ENCODE measurements around the gene DOCK2.
"Not testable (repeated sequence)": the region's sequence is repeated elsewhere in the genome, so short reads cannot be mapped to it uniquely, and the experiment has no call there.

Gene DOCK2

DNA sequence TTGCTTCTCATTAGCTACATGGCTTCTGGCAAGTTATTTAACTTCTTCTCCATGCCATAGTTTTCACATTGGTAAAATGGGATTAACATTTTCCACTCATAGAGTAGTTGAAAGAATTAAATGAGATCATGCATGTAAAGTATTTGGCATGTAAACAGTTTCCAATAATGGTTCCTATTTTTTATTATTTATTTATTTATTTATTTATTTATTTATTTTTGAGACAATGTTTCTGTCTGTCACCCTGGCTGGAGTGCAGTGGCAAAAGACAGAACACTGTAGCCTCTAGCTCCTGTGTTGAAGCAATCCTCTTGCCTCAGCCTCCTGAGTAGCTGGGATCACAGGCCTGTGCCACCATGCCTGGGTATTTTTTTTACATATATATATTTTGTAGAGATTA, 117.7 kb downstream of the DOCK2 start:
- no peak overlapping the region for H3K9ac ChIP-seq (ENCODE audit: low read length in 2 of 2)
- H3K9me3 ChIP-seq (ENCODE audit: control insufficient read depth in 2 of 2, low read length in 2 of 2): no peaks in the 10 kb centered on the region
- H3K36me3 ChIP-seq (ENCODE audit: control insufficient read depth in 2 of 2, insufficient read depth in 2 of 2, low read length in 2 of 2): no peaks in the 10 kb centered on the region
- no peak overlapping the region for H3K27ac ChIP-seq (ENCODE audit: low read length)
- no peaks in the 10 kb centered on the region for H3K4me1 ChIP-seq (ENCODE audit: control insufficient read depth, insufficient read depth, low read length)
- H3K4me3 ChIP-seq (ENCODE audit: low read length in 2 of 2): no peak overlapping the region
- H3K27me3 ChIP-seq (ENCODE audit: control insufficient read depth in 1 of 2, insufficient read depth in 2 of 2, low read length in 2 of 2): no peaks in the 10 kb centered on the region

DNA sequence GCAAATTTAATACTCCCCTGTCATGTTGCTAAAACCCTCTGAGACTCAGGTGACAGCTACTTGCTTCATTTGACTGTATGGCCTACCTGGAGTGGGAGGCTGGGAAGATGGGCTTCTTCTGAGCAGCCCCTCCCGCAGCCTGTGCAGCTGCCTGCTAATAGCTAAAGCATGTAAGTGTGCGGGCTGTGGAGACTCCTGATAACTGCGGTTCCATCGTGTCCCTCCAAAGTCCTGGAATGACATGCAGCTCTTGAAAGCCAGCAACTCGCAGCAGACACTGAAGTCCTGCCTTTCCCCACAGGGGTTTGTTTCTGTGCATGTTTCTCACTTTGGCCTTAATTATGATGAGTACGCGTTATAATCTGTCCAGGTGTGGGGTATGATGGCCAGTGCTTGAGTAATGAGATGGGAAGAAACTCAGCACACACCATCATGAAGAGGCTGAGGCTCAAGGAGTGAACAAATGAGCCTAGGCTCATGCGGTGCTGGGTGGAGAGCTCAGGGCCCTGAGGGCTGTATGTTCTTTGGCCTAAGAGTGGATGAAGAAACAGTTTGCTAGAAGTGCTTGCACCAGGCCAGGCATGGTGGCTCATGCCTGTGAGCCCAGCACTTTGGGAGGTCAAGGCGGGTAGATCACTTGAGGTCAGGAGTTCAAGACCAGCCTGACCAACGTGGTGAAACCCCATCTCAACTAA, 119.1 kb downstream of the DOCK2 start:
- Histone ChIP-seq H3K36me3 (ENCODE audit: control insufficient read depth in 2 of 2, insufficient read depth in 2 of 2, low read length in 2 of 2) (no peaks in the 10 kb centered on the region), H3K27me3 (ENCODE audit: control insufficient read depth in 1 of 2, insufficient read depth in 2 of 2, low read length in 2 of 2) (no peaks in the 10 kb centered on the region), H3K4me3 (ENCODE audit: low read length in 2 of 2) (no peak overlapping the region), H3K9ac (ENCODE audit: low read length in 2 of 2) (no peak overlapping the region), H3K9me3 (ENCODE audit: control insufficient read depth in 2 of 2, low read length in 2 of 2) (no peaks in the 10 kb centered on the region), H3K27ac (ENCODE audit: low read length) (no peak overlapping the region), H3K4me1 (ENCODE audit: control insufficient read depth, insufficient read depth, low read length) (no peaks in the 10 kb centered on the region)

DNA sequence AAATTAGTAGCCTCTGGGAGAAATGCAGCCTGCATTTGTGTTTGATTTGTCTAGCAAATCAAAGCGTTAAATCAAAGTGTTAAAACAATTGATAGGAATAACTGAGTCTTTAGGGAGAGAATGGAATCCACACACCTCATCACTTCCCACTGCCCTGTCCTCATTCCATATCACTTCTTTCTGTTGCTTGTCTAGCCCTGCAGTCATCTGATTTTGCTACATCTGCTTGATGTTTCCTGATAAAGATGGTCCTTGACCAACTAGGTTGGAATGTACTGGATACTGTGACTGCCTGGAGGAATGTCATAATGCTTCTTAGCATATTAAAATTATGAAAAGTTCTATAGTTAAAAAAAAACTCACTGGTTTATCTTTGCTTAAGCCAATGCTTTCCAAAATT, 119.9 kb downstream of the DOCK2 start:
- Histone ChIP-seq H3K4me1 (ENCODE audit: control insufficient read depth, insufficient read depth, low read length) (no peaks in the 10 kb centered on the region), H3K9me3 (ENCODE audit: control insufficient read depth in 2 of 2, low read length in 2 of 2) (no peaks in the 10 kb centered on the region), H3K27me3 (ENCODE audit: control insufficient read depth in 1 of 2, insufficient read depth in 2 of 2, low read length in 2 of 2) (peaks cover 0 to under 1% of the 10 kb centered on the region in 2 donors), H3K4me3 (ENCODE audit: low read length in 2 of 2) (no peak overlapping the region), H3K9ac (ENCODE audit: low read length in 2 of 2) (no peak overlapping the region), H3K27ac (ENCODE audit: low read length) (no peak overlapping the region), H3K36me3 (ENCODE audit: control insufficient read depth in 2 of 2, insufficient read depth in 2 of 2, low read length in 2 of 2) (no peaks in the 10 kb centered on the region)

DNA sequence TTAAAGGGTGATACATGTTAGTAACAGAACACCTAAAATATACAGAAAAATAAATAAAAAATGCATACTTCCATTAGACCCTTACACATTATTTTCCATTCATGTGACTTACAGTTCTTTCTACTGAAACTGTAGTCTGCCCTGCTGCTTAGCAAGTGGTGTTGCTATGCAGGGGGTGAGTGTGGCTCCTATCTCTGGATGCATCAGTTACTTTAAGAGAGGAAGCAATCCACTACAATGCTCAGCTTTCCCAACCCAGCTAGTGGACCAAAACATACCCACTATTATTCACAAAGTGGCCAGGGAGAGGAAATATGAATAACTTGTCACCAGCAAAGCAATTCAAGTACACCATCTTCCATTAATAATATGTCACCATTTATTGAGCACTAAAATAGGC, 121.8 kb downstream of the DOCK2 start:
- Histone ChIP-seq H3K9ac (ENCODE audit: low read length in 2 of 2) (no peak overlapping the region), H3K4me1 (ENCODE audit: control insufficient read depth, insufficient read depth, low read length) (no peaks in the 10 kb centered on the region), H3K36me3 (ENCODE audit: control insufficient read depth in 2 of 2, insufficient read depth in 2 of 2, low read length in 2 of 2) (no peaks in the 10 kb centered on the region), H3K27me3 (ENCODE audit: control insufficient read depth in 1 of 2, insufficient read depth in 2 of 2, low read length in 2 of 2) (peaks cover 0 to 2% of the 10 kb centered on the region in 2 donors), H3K27ac (ENCODE audit: low read length) (no peak overlapping the region), H3K4me3 (ENCODE audit: low read length in 2 of 2) (no peak overlapping the region), H3K9me3 (ENCODE audit: control insufficient read depth in 2 of 2, low read length in 2 of 2) (no peaks in the 10 kb centered on the region)

DNA sequence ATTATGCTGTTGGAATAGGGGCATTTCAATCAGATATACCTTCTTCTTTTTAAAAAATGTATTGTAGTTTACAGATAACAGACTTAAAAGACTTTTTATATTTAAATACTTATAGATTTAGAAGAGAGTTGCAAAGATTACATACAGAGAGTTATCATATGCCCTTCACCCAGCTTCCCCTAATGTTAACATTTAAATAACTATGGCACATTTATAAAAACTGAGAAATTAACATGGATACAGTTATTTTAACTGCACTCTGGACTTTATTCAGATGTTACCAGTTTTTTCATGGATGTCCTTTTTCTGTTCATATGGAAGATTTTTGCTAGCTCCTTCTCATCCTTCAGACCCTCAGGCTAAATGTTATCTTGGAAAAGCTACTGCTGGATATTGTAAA, 123.2 kb downstream of the DOCK2 start:
- Histone ChIP-seq H3K4me3 (ENCODE audit: low read length in 2 of 2) (no peak overlapping the region), H3K9me3 (ENCODE audit: control insufficient read depth in 2 of 2, low read length in 2 of 2) (no peaks in the 10 kb centered on the region), H3K9ac (ENCODE audit: low read length in 2 of 2) (no peak overlapping the region), H3K4me1 (ENCODE audit: control insufficient read depth, insufficient read depth, low read length) (no peaks in the 10 kb centered on the region), H3K27ac (ENCODE audit: low read length) (no peak overlapping the region), H3K27me3 (ENCODE audit: control insufficient read depth in 1 of 2, insufficient read depth in 2 of 2, low read length in 2 of 2) (peaks cover 0 to 2% of the 10 kb centered on the region in 2 donors), H3K36me3 (ENCODE audit: control insufficient read depth in 2 of 2, insufficient read depth in 2 of 2, low read length in 2 of 2) (no peaks in the 10 kb centered on the region)

DNA sequence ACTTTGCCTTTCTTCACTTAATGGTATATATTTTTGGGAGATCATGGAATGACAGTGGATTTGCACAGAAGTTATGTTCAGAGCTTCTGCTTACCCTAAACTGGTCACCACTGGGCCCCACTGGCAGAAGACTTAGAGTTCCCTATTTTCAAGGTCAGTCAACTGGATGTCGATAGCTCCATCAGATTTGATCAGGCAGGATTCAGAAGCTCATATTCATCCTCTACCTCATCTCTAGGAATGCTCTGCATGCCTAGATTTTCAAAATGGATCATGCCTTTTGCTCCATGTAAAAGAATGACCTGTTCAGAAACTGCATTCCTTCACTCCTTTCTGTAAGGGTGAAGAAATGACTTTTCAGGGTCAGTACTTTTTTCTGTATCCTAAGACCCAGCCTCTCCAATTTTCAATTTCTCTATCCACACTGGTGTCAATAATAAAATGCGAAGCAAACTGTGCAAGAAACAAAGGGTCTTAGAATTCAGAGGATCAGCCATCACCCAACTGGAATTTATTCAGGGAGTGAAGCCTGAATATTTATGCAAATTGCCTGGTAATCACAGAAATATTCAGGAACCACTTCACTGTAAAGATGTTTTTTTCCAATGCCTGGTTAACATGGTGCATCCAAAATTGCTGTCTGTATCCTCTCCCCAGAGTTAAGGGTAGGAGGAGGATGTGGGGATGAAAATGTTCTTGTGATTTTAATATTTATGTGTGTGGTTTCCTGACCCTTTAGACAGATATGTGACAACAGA, 125.4 kb downstream of the DOCK2 start:
- no peaks in the 10 kb centered on the region for H3K36me3 ChIP-seq (ENCODE audit: control insufficient read depth in 2 of 2, insufficient read depth in 2 of 2, low read length in 2 of 2)
- no peak overlapping the region for H3K27ac ChIP-seq (ENCODE audit: low read length)

DNA sequence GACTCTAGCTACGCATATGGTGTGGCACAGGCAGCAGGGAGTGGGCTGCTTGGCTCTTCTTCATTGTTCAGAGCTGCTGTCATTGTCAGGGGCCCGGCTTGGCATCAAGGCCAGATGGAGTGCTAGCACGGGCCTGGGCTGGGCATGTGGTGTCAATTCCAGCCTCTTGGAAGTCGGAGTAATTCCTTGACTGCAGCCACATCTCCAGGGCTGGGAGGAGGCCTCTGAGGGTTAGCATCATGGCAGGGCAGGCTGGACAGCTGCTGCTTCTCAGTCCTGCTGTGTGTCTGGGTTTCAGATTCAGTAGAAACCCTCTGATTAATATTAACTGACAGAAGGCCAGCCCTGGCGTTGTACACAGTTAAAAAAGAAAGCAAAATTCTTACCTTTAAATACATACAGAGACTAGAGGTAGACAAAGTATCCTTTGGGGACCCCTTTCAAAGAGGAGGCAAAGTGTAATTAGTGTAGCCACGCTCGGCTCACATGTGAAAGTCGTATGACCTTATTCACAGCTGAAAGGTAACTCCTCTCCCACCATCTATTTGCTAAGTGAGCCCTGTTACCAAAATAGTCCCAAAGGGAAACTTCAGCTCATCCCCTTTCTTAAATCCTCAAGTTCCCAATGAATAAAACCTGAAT, 126.4 kb downstream of the DOCK2 start:
- H3K9me3 ChIP-seq (ENCODE audit: control insufficient read depth in 2 of 2, low read length in 2 of 2): no peaks in the 10 kb centered on the region
- H3K36me3 ChIP-seq (ENCODE audit: control insufficient read depth in 2 of 2, insufficient read depth in 2 of 2, low read length in 2 of 2): no peaks in the 10 kb centered on the region
- no peak overlapping the region for H3K27ac ChIP-seq (ENCODE audit: low read length)
- H3K4me3 ChIP-seq (ENCODE audit: low read length in 2 of 2): no peak overlapping the region
- H3K27me3 ChIP-seq (ENCODE audit: control insufficient read depth in 1 of 2, insufficient read depth in 2 of 2, low read length in 2 of 2): peaks cover 0 to 2% of the 10 kb centered on the region in 2 donors
- H3K4me1 ChIP-seq (ENCODE audit: control insufficient read depth, insufficient read depth, low read length): no peaks in the 10 kb centered on the region
- no peak overlapping the region for H3K9ac ChIP-seq (ENCODE audit: low read length in 2 of 2)

More for the DNA sequence above, 125.4 kb downstream of the DOCK2 start:
- H3K4me1 ChIP-seq (ENCODE audit: control insufficient read depth, insufficient read depth, low read length): no peaks in the 10 kb centered on the region
- no peak overlapping the region for H3K9ac ChIP-seq (ENCODE audit: low read length in 2 of 2)
- H3K9me3 ChIP-seq (ENCODE audit: control insufficient read depth in 2 of 2, low read length in 2 of 2): no peaks in the 10 kb centered on the region
- H3K4me3 ChIP-seq (ENCODE audit: low read length in 2 of 2): no peak overlapping the region
- H3K27me3 ChIP-seq (ENCODE audit: control insufficient read depth in 1 of 2, insufficient read depth in 2 of 2, low read length in 2 of 2): peaks cover 0 to 2% of the 10 kb centered on the region in 2 donors

DNA sequence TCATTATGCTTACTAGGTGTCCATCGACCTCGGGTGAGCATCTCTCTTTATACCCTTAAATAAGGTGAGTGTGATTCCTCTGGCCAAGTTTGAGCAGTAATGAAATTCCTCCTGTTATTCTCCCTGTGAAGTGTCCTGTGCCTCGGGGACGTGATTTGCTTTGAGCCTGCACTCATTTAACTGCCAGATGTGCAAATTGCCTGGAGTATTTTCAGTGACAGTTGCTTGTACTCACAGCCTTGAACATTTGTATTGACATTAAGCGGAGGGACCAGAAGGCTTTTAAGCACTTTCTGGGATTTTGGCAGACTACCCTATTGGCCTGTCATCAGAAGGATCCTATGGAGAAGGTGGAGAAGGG, 126.9 kb downstream of the DOCK2 start:
- peaks cover 0 to 2% of the 10 kb centered on the region in 2 donors for H3K27me3 ChIP-seq (ENCODE audit: control insufficient read depth in 1 of 2, insufficient read depth in 2 of 2, low read length in 2 of 2)
- no peaks in the 10 kb centered on the region for H3K4me1 ChIP-seq (ENCODE audit: control insufficient read depth, insufficient read depth, low read length)
- no peak overlapping the region for H3K4me3 ChIP-seq (ENCODE audit: low read length in 2 of 2)
- H3K9me3 ChIP-seq (ENCODE audit: control insufficient read depth in 2 of 2, low read length in 2 of 2): peaks cover 0 to 3% of the 10 kb centered on the region in 2 donors
- H3K27ac ChIP-seq (ENCODE audit: low read length): no peak overlapping the region
- H3K36me3 ChIP-seq (ENCODE audit: control insufficient read depth in 2 of 2, insufficient read depth in 2 of 2, low read length in 2 of 2): no peaks in the 10 kb centered on the region
- no peak overlapping the region for H3K9ac ChIP-seq (ENCODE audit: low read length in 2 of 2)

DNA sequence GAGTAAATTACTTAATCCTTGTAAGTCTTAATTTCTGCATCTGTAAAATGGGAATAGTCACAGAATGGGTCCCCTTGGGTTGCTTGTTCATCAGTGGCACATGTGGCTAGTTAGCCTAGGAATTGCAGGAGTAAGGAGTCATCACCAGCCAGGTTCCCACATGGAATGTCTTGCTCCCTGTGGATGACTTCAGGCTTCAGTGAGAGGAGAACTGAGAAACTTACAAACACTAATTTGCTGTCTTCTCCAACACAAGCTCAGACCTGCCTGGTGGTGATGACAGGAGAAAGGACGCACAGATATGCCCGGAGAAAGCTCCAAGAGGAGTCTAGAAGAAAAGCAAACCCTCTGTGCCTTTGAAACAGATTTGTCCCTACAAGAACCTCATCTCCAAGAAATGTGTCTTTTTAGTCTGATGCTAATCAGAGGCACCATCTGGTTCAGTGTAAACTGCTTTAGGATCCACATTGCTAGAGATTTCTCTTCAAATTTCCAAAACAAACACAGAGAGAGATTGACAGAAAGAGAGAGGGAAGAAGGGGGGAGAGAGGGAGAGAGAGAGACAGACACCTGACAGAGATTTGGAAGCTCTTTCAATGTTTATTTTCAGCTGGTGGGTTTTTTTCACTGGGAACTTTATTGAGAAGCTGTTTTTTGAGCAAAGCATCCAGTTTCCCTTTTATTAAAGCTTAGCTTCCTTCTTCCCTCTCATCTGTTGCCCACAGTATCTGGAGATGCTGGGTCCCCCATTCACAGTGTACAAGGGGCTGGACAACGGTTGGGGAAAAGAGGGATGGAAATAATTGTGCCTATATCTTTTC, 128.3 kb downstream of the DOCK2 start:
- H3K9ac ChIP-seq (ENCODE audit: low read length in 2 of 2): no peak overlapping the region

DNA sequence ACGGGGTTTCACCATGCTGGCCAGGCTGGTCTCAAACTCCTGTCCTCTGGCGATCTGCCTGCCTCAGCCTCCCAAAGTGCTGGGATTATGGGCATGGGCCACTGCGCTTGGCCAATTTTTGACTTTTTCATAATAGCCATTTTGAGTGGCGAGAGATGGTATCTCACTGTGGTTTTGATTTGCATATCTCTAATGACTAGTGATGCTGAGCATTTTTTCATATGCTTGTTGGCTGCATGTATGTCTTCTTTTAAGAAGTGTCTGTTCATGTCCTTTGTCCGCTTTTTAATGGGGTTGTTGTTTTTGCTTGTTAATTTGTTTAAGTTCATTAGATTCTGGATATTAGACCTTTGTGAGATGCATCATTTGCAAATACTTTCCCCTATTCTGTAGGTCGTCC, 129.9 kb downstream of the DOCK2 start:
- not testable (repeated sequence) for H3K9me3 ChIP-seq (ENCODE audit: control insufficient read depth in 2 of 2, low read length in 2 of 2); H3K4me3 ChIP-seq (ENCODE audit: low read length in 2 of 2); H3K27ac ChIP-seq (ENCODE audit: low read length); H3K4me1 ChIP-seq (ENCODE audit: control insufficient read depth, insufficient read depth, low read length); H3K9ac ChIP-seq (ENCODE audit: low read length in 2 of 2); H3K27me3 ChIP-seq (ENCODE audit: control insufficient read depth in 1 of 2, insufficient read depth in 2 of 2, low read length in 2 of 2); H3K36me3 ChIP-seq (ENCODE audit: control insufficient read depth in 2 of 2, insufficient read depth in 2 of 2, low read length in 2 of 2)

More for the DNA sequence above, 128.3 kb downstream of the DOCK2 start:
- Histone ChIP-seq H3K4me1 (ENCODE audit: control insufficient read depth, insufficient read depth, low read length) (no peaks in the 10 kb centered on the region), H3K4me3 (ENCODE audit: low read length in 2 of 2) (no peak overlapping the region), H3K27ac (ENCODE audit: low read length) (no peak overlapping the region), H3K9me3 (ENCODE audit: control insufficient read depth in 2 of 2, low read length in 2 of 2) (peaks cover 0 to 3% of the 10 kb centered on the region in 2 donors), H3K36me3 (ENCODE audit: control insufficient read depth in 2 of 2, insufficient read depth in 2 of 2, low read length in 2 of 2) (no peaks in the 10 kb centered on the region), H3K27me3 (ENCODE audit: control insufficient read depth in 1 of 2, insufficient read depth in 2 of 2, low read length in 2 of 2) (peaks cover 0 to 4% of the 10 kb centered on the region in 2 donors)

Data from stomach smooth muscle (tissue), 2 donors.